RCC 7860 (cell line): Measurements from ENCODE around the gene ZNF200.

Experiments
- DNase-seq: peaks from one replicate; pipeline ENCODE4 v3.0.0-alpha.2; 2015; ENCODE audit warnings: low spot score
- FAIRE-seq: peaks from 2 replicates; lab custom pipeline; 2012; peaks lifted over from hg19 to GRCh38; lab: Jason Lieb, UNC

ZNF200 gene

DNA sequence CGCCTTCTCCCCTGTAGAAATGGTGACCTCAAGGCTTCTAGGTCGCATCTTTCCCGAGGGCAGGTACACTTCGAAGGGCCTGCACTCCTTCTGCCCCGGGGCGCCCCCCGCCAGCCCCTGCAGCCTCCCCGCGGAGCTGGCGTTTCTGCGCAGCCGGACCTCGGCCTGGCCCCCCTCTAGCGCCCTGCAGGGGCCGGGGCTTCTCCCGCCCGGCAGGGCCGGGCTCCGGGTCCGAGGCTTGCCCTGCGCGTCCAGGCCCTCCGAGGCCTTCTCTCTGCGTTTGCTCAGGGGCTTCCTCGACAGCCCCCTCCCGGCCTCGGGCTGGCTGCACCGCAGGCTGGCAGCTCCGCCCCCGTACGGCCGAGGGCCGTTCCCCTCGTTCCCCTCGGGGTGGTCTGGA lies 19.4 kb upstream of the ZNF200 start:
- DNase-seq, result no peak
- FAIRE-seq, result no peak

GRCh38 chr16:3252967-3253366 lies 18.0 kb upstream of the ZNF200 start:
- FAIRE-seq, result no peak

DNA sequence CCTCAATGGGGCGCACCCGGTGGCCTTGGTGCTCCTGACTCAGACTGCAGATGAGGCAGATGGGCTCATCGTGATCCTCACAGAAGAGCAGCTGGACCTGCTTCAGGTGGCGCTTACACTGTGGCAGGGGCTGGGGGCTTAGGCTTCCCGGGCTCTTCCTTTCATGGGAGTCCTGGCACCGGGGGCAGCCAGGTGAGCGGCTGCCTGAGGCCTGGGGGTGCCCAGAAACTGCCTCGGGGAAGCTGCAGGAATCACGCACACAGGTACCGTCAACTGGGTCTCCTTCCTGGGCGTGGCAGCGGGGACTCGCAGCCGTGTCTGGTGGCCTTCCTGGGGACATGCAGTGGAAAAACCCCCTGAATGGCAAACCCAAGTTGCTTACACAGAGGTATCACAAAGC lies 14.5 kb upstream of the ZNF200 start:
- DNase-seq (no peak), FAIRE-seq (no peak)

More at GRCh38 chr16:3252967-3253366, 18.0 kb upstream of the ZNF200 start:
- no peak for DNase-seq

GRCh38 chr16:3249020-3249419 lies 14.1 kb upstream of the ZNF200 start:
- FAIRE-seq (no peak), DNase-seq (no peak)

GRCh38 chr16:3248596-3248995 lies 13.6 kb upstream of the ZNF200 start:
- no peak for DNase-seq
- no peak for FAIRE-seq

GRCh38 chr16:3246876-3247275 lies 11.9 kb upstream of the ZNF200 start:
- DNase-seq (no peak), FAIRE-seq (no peak)

GRCh38 chr16:3246002-3246401 lies 11.0 kb upstream of the ZNF200 start:
- FAIRE-seq, result no peak

GRCh38 chr16:3243882-3244281 lies 8.9 kb upstream of the ZNF200 start:
- FAIRE-seq (no peak), DNase-seq (peak; percentile 7)

More at GRCh38 chr16:3246002-3246401, 11.0 kb upstream of the ZNF200 start:
- DNase-seq, result no peak

- DNase-seq, result no peak
Measured at GRCh38 chr16:3242709-3243108, 7.8 kb upstream of the ZNF200 start.

DNA sequence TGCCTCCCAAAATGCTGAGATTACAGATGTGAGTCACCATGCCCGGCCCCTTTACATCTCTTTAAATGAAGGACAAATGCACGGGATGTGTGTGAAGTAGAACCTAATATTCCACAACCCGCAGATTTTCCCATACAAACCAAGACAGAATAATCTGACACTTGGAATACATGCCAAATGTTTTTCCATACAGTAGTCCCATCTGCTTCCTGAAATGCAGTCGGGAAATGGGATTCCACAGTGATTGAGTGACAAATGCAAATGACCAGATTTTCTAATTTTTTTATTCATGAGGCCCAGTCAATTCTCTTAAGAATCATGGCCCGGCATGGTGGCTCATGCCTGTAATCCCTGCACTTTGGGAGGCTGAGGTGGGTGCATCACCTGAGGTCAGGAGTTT lies 6.8 kb upstream of the ZNF200 start:
- FAIRE-seq (no peak), DNase-seq (no peak)

More at GRCh38 chr16:3242709-3243108, 7.8 kb upstream of the ZNF200 start:
- no peak for FAIRE-seq

DNA sequence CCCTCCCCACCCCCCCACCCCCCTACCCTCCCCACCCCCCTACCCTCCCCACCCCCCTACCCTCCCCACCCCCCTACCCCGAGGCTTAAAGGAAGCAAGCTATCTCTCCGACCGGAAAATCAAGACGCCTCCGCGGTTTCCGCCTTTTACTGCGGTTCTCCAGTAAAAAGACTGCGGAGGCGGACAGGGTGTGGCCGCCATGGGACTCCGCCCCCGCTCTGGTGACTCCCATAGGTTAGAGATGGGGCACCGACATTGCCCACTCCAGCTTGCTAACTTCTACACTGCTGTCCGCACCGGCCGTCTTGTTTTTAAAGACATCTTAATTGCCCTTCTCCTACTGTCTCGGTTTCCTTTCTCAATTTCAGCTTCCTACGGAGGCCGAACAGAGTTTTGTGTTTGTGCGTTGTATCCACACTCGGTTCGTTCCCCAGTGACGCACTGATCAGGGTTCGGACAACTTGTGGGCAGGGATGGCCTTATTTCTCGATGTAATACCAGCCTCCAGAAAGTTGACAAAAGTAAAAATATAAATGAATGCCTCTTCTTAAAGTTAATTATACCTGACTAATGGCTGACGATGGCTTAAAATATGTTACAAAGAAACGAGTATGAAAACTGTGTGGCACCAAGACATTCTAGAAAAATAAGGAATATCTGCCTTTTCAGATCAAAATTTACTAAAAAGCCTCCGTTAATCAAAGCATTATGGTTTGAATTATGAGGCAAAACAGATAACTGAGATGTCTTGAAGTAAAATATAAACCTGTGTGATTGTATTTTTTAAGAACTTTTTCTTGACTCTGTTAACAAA lies 1.1 kb upstream of the ZNF200 start:
- FAIRE-seq, result no peak

DNA sequence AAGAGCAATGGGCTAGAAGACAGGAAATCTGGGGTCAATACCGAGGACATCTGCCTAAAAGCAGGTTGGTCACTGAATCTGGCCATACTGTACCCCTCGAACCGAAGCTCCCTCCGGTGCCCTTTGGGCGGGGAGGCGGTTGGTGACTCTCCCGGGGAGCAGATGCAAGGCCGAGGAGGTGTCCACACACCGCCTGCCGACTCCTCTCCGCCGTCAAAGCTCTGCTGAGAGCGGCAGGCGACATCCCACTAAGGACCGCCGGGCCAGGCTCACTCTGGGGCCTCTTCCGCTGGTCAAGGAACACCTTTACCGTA lies 458 bp downstream of the ZNF200 start:
- FAIRE-seq (no peak), DNase-seq (no peak)

More for the DNA sequence above, 1.1 kb upstream of the ZNF200 start:
- DNase-seq, result no peak

DNA sequence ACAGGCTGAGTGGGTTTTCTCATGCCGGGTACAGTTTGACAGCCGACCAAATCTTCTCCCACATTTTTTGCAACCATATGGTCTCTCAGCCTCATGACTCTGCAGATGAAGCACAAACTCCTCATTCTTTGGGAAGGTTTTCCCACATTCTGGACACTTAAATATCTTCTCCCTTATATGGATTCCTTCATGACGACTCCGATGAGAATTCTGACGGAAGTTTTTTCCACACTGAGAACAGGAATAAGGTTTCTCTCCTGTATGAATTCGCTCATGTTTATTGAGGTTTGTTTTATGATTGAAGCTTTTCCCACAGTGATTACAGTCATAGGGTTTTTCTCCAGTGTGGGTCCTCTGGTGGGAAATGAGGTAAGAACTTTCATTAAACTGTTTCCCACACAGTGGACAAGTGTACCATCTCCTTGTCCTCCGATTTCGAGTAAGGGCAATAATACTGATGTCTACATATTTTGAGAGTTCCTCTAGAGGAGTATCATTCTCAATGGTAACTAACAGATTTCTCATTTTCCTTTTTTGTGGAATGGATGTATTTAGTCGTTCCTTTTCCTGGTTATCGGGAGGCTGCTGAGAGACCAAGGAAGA lies 10.9 kb downstream of the ZNF200 start:
- FAIRE-seq (no peak), DNase-seq (no peak)

DNA sequence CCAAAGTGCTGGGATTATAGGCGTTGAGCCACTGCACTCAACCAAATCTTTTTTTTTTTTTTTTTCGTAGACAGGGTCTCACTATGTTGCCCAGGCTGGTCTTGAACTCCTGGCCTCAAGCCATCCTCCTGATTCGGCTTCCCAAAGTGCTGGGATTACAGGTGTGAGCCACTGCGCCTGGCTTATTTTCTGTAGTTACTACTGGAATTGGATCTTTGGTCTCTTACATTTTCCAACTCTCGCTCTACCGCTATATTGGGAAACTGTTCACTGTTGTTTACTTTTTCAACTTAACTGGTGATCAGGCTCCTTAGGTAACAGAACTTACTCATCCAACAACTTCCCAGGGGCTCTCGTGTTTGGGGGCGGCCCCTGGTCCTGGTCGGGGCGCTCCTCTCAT lies 14.1 kb downstream of the ZNF200 start:
- DNase-seq (no peak), FAIRE-seq (no peak)

- FAIRE-seq (no peak), DNase-seq (no peak)
Measured at GRCh38 chr16:3216263-3216640, 18.7 kb downstream of the ZNF200 start.

- FAIRE-seq (no peak), DNase-seq (no peak)
Measured at GRCh38 chr16:3215601-3216262, 19.2 kb downstream of the ZNF200 start.

GRCh38 chr16:3214904-3215600 lies 19.9 kb downstream of the ZNF200 start:
- DNase-seq (no peak), FAIRE-seq (no peak)

- FAIRE-seq (no peak), DNase-seq (no peak)
Measured at GRCh38 chr16:3212567-3212966, 22.4 kb downstream of the ZNF200 start.

DNA sequence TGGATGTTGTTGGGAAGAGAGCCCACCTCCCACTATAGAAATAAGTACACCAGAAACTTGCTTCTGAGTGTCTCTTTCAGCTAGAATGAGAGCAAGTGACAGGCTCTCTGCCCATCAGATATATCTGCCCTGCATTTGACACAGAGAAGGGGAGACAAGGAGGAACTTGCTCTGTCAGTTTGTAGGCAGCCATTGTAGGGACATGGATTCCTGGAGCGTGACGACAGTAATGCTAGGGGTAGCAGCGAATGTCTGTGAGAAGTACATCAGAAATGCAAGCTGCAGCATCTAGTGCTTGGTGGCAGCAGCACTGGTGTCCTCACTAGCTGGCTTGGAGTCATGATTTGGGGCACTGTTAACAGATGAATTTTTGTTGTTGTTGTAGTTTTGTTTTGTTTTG lies 23.0 kb downstream of the ZNF200 start:
- DNase-seq (no peak), FAIRE-seq (no peak)

- no peak for DNase-seq
- no peak for FAIRE-seq
Measured at GRCh38 chr16:3207086-3207953, 27.6 kb downstream of the ZNF200 start.
